ENCODE measurements around the gene EDIL3. TPM values are rescaled to one million over a fixed set of nuclear protein-coding genes. Genes with fewer than 3 reads are reported as not detected.

Gene EDIL3
- total RNA-seq, 2 experiments from 2014 or later: not detected

- H3K27ac Mint-ChIP-seq: no peak overlapping the region
- POLR2A ChIA-PET: no interaction called here
- no peak for DNase-seq
- Histone ChIP-seq H3K4me3 (ENCODE audit: low read length) (no peak overlapping the region), H3K27ac (ENCODE audit: low read depth in 1 of 2, low read length in 2 of 2) (no peak overlapping the region), H3K9me3 (ENCODE audit: control insufficient read depth in 1 of 2, insufficient read depth in 1 of 2, low read length in 2 of 2) (peaks cover 0 to 4% of the 10 kb centered on the region in 2 experiments), H3K36me3 (ENCODE audit: insufficient read depth, low read length) (no peaks in the 10 kb centered on the region), H3K4me1 (ENCODE audit: insufficient read depth, low read length) (no peaks in the 10 kb centered on the region), H3K27me3 (ENCODE audit: control insufficient read depth in 1 of 2, insufficient read depth in 2 of 2, low read length in 2 of 2) (no peaks in the 10 kb centered on the region)
- H3K4me3 Mint-ChIP-seq: no peak overlapping the region
- no peaks in the 10 kb centered on the region for H3K36me3 Mint-ChIP-seq (ENCODE audit: low read depth)
- H3K4me1 Mint-ChIP-seq (ENCODE audit: low read depth): no peaks in the 10 kb centered on the region
- no peak for ATAC-seq (ENCODE audit: poor library complexity)
- TF ChIP-seq CTCF (IDR thresholded peaks at IDR 0.05): no peak
- H3K9me3 Mint-ChIP-seq: no peaks in the 10 kb centered on the region
- peaks cover 6% of the 10 kb centered on the region for H3K27me3 Mint-ChIP-seq
- intact Hi-C loops (cut with DNase I, micrococcal nuclease): no loop called here
- CTCF ChIA-PET: no interaction called here
Observed at GRCh38 chr5:84376346-84376745, 8.3 kb downstream of the EDIL3 start.

- Mint-ChIP-seq H3K4me1 (ENCODE audit: low read depth) (no peaks in the 10 kb centered on the region), H3K36me3 (ENCODE audit: low read depth) (no peaks in the 10 kb centered on the region), H3K27ac (no peak overlapping the region), H3K4me3 (no peak overlapping the region), H3K27me3 (peaks cover 6% of the 10 kb centered on the region), H3K9me3 (no peaks in the 10 kb centered on the region)
- no peaks in the 10 kb centered on the region for H3K36me3 ChIP-seq (ENCODE audit: insufficient read depth, low read length)
- DNase-seq (no peak), ATAC-seq (ENCODE audit: poor library complexity) (no peak)
- no peak overlapping the region for H3K4me3 ChIP-seq (ENCODE audit: low read length)
- intact Hi-C loops (cut with DNase I, micrococcal nuclease): no loop called here
- no peak for TF ChIP-seq CTCF (IDR thresholded peaks at IDR 0.05)
- no peaks in the 10 kb centered on the region for H3K27me3 ChIP-seq (ENCODE audit: control insufficient read depth in 1 of 2, insufficient read depth in 2 of 2, low read length in 2 of 2)
- POLR2A ChIA-PET: no interaction called here
- no peak overlapping the region for H3K27ac ChIP-seq (ENCODE audit: low read depth in 1 of 2, low read length in 2 of 2)
- H3K9me3 ChIP-seq (ENCODE audit: control insufficient read depth in 1 of 2, insufficient read depth in 1 of 2, low read length in 2 of 2): peaks cover 0 to 4% of the 10 kb centered on the region in 2 experiments
- CTCF ChIA-PET: no interaction called here
- H3K4me1 ChIP-seq (ENCODE audit: insufficient read depth, low read length): no peaks in the 10 kb centered on the region
Observed at GRCh38 chr5:84374568-84374967, 10.1 kb downstream of the EDIL3 start.

GRCh38 chr5:84373506-84373905 lies 11.2 kb downstream of the EDIL3 start:
- Mint-ChIP-seq H3K27me3 (peaks cover 1% of the 10 kb centered on the region), H3K27ac (no peak overlapping the region), H3K9me3 (no peaks in the 10 kb centered on the region), H3K36me3 (ENCODE audit: low read depth) (no peaks in the 10 kb centered on the region), H3K4me1 (ENCODE audit: low read depth) (no peaks in the 10 kb centered on the region), H3K4me3 (no peak overlapping the region)
- POLR2A ChIA-PET: no interaction called here
- no peaks in the 10 kb centered on the region for H3K27me3 ChIP-seq (ENCODE audit: control insufficient read depth in 1 of 2, insufficient read depth in 2 of 2, low read length in 2 of 2)
- no peak overlapping the region for H3K4me3 ChIP-seq (ENCODE audit: low read length)
- CTCF ChIA-PET: no interaction called here
- TF ChIP-seq CTCF (IDR thresholded peaks at IDR 0.05): no peak
- no peaks in the 10 kb centered on the region for H3K4me1 ChIP-seq (ENCODE audit: insufficient read depth, low read length)
- H3K27ac ChIP-seq (ENCODE audit: low read depth in 1 of 2, low read length in 2 of 2): no peak overlapping the region
- intact Hi-C loops (cut with DNase I, micrococcal nuclease): no loop called here
- no peaks in the 10 kb centered on the region for H3K36me3 ChIP-seq (ENCODE audit: insufficient read depth, low read length)
- no peak for DNase-seq
- no peak for ATAC-seq (ENCODE audit: poor library complexity)
- H3K9me3 ChIP-seq (ENCODE audit: control insufficient read depth in 1 of 2, insufficient read depth in 1 of 2, low read length in 2 of 2): peaks cover 0 to 4% of the 10 kb centered on the region in 2 experiments

Data from CD4-positive, alpha-beta T cell (primary cell).